ENCODE measurements around the gene CNOT2.

DNA sequence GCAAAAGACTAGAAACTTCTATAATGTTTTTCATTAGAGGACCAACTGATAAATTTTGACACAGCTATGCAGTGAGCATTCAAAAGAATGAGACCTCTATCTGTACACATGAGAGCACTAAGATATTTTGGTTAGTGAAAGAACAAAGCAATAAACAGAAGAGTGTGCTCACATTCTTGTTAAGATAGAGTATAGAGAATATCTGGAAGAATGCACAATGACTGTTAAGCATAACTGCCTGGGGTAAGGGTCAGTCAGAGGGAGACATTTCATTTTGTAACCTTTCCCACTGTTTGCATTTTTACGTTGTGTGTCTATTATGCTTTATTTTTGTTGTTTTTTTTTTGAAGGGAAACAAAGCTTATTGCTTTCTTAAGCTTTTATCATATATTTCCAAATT, 143.5 kb downstream of the CNOT2 start:
- TF ChIP-seq YY1 (IDR thresholded peaks at IDR 0.05) (no peak), JUND (IDR thresholded peaks at IDR 0.05) (no peak), HNF4A (conservative IDR thresholded peaks at IDR 0.05) (no peak)

Data from liver (tissue), 2 donors.